NCI-H446 treated with DMSO at 0.1 percent for 48 hours (cell line): ENCODE measurements around the gene RPA3.
"Not testable (repeated sequence)": the region's sequence is repeated elsewhere in the genome, so short reads cannot be mapped to it uniquely, and the experiment has no call there.

ENCODE experiments used
- DNase-seq: peaks from one replicate; lab custom pipeline; 2025; lab: John Stamatoyannopoulos, UW

The RPA3 gene

DNA sequence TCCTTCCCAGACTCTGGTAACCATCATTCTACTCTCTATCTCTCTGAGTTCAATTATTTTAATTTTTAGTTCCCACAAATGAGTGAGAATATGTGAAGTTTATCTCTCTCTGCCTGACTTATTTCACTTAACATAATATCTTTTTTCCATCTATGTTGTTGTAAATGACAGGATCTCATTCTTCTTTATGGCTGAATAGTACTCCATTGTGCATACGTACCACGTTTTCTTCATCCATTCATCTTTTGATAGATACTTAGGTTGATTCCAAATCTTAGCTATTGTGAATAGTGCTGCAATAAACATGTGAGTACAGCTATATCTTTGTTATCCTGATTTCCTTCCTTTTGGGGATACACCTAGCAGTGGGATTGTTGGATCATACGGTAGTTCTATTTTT lies 23.9 kb downstream of the RPA3 start:
- DNase-seq: no peak

DNA sequence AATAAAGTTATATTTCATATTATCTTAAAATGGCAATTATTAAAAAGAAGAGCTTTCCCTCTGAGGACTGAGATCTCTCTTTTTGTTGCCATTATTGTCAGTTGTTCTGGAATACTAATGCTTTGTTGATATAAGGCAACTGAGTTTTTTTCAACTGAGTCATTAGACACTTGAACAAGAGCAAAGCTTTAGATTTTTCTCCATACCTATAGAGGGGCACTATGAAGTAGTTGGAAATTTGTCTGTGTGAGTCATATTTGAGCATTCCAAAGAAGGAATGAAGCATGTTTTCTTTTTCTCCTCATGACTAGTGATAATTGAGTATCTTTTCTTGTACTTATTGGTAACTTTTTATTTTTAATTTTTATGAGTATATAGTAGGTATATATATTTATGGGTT lies 24.5 kb downstream of the RPA3 start:
- DNase-seq: no peak

DNA sequence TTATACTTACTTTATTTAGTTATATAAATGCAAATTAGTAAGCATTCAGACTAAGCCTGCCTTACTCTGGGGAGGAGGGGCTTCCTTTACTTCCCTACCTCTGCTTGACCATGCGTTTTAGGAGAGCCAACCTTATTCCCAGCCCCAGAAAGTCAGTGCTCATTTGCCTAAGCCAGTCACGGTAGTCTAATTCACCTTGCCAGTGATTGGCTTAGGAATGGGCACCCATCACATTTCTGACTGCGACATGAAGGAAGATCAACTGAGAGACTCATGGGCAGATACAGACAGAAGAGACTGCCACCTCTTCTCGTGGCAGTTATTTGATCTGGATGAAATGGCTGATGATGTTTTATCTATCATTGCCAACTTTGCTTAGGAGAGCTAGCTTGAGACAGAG lies 29.5 kb downstream of the RPA3 start:
- DNase-seq: no peak

DNA sequence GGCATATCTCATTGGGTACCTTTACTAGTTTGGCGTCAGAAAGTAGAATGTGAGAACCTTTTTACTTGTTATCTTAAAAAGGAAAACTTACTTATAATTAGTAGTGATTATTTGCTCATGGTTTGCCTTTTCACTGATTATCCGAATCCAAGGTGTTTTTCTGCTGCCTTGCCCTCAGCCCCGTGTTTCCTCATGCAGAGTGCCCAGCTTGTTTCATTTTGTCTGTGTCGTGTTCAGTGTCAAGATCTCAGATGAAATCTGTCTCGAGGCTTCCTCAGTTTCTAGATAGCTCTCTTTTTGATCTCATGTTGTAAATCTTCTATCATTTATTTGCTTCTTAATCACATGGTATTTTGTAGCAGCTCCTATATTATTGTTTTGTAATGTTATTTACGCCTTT lies 30.1 kb downstream of the RPA3 start:
- DNase-seq: no peak

DNA sequence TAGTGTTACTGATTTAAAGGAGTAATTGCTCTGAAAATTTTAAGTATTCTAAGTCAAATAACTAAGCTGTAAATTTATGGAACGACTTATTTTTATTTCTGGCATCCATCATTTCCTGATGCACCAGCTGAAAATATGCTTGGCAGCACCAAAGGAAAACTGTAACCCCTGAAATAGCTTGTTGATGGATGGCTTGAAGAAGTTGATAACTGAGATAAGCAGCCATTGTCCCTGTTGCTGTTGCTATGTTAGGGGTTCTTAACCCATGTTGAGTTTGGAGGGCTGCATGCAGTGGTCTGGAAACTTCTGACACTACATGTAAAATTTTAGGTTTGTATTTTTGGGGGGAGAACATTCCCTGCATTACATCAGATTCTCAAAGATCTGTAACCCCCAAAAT lies 30.6 kb downstream of the RPA3 start:
- no peak for DNase-seq

DNA sequence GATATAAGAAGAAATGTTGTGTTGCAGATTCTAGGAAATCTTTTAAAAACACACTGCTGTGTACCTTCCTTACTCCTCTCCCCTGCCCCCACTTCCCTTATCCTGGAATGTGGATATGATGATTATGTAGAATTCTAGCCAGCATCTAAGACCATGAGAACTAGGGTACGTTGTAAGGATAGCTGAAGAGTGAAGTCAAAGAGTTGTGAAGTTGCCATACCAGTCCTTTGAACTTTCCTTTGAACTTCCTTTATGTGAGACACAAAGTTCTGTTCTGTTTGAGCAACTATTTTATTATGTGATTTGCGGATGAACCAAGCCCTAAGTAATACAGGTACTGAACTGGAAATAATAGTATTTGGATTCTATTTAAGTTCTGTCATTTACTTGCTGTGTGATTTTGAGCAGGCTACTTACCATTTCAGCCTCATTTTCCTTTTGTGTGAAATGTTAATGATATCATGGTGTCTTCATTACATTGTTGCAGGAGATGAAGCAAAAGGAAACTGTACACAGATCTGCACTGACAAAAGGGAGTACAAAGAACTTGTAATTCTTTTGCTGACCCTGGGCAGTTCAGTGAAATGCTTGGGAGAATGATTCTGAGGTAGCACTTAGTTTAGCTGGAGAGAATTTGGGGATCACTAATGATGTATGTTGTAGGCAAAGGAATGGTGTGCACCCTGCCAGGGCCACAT lies 31.4 kb downstream of the RPA3 start:
- DNase-seq: no peak

DNA sequence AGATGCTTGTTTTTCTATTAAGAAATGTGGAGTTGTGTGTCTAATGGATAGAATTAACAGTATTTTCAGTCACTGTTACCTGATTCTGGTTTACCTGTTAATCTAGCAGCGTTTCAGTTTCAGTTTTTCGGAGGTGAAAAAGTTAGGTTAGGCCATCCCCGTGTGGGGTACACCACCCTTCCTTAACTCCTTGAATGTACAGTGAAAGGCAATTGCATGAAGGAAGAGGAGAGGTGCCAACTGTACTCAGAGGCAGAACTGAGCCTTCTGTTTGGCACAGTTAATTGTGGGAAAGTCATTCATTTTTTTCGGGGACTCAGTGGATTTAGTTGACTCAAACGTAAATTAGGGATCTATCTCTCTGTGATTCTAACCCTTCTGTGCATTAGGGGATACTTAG lies 35.5 kb downstream of the RPA3 start:
- DNase-seq: peak; percentile 50

DNA sequence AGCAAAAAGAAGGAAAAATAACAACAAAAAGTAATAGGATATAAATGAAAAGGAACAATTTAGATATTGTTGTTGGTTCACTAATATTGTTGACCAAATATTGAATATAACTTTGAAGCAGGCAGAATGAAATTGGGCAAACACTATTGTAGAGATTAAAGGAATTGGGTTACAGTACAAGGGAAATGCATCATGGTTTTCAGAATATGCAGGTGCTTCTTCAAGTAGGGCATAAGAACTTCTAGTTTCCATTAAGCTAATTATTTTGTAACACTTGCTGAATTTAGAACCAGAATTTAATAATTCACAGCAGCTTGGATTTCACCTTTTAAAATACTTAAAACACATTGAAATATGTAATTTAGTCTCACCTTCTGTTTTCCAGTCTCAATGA lies 36.5 kb downstream of the RPA3 start:
- DNase-seq: no peak

DNA sequence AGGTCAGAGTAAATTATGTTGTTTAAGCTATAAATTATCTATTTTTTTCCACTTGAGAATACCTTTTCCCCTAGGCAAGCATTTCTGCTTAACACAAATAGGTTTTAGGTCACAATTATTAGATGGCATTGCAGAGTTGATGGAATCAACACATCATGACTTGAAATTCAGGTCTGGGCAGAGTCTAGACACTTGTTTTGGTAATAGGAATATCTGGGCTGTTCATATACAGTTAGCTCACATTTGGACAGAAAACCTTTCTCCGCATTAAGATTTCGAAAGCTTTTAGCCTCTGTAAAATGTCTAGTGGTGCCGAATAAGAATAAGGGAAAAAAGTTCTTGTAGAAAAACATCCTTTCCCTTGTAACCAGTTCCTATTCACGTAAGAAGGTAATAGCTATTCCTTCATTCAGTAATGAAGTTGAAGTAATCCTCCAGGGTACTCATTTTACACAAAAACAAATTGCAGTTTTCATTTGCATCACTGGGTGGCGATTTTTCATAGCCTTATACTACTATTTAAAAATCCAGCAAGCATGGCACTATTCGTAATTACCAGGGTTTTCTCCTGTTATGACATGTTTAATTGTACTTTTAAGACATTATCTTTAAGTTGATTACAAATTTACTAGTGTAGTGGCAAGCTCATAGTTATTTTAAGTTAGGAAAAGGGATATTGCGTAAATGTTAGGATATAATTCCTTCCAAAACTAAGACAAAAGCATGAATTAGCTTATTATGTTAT lies 37.0 kb downstream of the RPA3 start:
- peak; percentile 88 for DNase-seq

DNA sequence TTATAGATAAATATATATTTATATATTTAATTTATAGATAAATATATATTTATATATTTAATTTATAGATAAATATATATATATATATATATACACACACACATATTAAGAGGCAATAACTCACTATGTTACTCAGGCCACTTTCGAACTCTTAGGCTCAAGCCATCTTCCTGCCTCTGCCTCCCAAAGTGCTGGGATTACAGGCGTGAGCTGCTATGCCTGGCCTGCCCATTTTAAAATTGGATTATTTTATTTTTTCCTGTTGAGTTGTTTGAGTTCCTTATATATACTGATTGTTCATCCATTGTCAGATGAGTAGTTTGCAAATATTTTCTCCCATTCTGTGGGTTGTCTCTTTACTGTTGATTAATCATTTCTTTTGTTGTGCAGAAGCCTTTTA lies 38.8 kb downstream of the RPA3 start:
- not testable (repeated sequence) for DNase-seq

DNA sequence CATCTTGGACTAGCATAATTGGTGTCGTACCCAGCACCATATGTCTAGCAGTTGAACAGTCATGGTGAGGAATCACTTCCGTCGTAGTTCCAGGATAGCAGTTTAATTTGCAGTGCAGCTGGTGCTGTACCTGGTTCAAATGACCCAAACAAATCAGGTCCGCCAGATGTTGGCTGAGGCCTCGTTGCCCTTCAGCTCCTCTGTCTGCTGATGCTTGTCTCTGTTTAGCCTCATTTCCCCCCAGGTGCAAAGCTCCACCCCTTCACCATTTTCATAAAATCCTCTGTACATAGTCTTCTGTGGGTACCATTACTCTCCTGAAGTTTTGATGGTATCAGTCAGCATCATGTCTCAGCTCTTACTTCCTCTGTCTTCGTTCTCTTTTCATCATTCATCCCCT lies 42.7 kb downstream of the RPA3 start:
- DNase-seq: no peak

DNA sequence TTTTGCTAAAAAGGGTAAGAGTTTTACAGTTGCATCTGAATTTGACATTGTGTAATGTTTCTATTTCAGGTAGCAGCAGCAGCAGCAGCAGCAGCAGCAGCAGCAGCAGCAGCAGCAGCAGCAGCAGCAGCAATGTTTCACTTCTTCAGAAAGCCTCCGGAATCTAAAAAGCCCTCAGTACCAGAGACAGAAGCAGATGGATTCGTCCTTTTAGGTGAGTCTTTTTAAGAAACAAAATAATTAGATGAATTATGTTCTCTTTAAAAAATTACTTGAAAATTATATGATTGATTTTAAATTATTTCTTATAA lies 45.2 kb downstream of the RPA3 start:
- no peak for DNase-seq

DNA sequence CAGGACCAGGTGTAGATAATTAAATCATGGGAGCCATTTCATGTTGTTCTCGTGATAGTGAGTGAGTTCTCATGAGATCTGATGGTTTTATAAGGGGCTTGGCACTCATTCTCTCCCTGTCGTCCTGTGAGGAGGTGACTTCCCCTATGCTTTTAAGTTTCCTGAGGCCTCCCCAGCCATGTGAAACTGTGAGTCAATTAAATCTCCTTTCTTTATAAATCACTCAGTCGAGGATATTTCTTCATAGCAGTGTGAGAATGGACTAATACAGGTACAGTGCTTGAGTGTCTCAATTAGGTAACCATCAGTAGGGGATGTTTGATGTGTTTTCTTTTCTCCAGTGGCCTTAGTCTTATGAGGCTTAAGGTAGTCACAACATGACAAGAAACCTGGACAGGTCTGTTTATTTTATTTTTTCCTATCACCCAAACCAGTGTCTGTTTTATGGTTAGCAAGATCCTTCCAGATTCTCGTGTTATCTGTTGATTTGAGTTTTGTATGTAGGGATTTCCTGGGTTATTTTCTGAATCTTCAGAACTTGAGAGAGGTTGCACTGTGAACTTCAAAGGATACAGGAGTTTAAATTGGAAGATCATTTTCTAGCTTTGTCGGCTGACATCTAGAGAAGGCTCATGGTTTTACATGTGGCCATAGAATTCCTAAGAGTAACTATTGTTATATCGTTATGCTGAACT lies 45.7 kb downstream of the RPA3 start:
- DNase-seq: no peak

DNA sequence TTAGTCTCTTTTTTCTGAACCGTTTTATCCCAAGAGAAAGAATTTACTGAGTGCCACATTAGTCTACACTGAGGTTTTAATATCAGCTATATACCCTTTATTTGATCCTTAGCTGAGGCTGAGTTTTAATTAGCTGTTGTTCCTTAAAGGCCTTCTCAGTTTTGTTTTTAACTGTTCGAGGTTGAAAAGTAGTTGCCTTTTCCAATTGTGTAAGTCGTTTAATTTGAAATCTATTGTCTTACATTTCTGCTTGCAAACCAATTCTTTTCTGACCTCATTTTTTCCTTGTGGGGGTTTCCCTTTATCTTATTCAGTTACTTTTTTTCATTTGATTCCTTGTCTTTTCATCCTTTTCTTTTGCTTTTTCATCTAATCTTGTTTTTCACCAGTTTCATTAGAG lies 47.0 kb downstream of the RPA3 start:
- no peak for DNase-seq

DNA sequence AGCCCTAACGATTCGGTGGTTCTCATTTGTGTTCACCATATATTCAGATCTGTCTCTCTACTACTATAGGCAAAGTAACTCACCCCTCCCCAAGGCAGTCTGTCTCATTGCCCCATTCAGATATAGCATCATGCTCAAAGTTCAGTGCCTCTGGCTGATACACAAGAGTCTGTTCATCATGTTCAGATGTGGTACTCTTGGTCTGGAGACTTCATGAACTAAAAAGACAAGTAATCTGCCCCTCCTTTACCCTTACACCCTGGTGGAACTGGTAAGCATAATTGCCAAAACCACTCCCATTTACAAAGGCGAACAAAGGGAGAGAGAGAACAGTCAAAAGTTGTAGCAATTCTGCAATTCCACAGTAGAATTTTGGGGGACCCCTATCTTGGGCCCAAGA lies 47.9 kb downstream of the RPA3 start:
- DNase-seq: no peak

DNA sequence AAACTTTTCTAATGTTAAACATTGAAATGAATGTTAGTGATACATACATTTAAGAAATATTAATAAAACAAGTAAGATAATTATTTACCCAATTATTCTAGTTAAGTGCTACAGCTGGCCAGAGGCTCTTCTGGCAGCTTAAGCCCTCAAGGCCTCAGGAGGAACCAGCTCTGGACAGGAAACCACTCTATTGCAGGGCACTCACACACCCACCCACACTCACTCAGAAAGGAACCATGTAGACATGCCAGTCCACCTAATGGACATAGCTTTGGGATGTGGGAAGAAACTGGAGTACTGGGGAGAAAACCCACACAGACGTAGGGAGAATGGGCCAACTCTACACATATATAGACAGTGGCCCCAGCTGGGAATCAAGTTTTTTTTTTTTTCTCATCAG lies 49.7 kb downstream of the RPA3 start:
- no peak for DNase-seq

DNA sequence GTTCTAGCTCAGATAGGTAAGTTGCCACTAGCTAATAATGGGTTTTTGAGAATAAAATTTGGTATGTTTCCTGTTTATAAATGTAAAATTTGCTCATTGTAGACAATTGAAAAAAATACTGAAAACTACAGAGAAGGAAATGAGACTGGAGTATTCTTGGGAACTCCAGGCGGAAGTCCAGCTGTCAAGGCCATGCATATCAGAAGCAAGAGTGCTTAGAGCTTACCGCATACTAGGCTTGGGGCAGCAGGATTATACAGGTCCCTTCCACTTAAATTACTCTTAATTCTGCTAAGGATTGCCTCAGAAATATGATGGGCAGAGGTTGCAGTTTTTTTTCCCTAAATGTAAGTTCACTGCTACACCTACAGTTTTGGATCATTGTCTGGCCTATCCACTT lies 51.2 kb downstream of the RPA3 start:
- no peak for DNase-seq

DNA sequence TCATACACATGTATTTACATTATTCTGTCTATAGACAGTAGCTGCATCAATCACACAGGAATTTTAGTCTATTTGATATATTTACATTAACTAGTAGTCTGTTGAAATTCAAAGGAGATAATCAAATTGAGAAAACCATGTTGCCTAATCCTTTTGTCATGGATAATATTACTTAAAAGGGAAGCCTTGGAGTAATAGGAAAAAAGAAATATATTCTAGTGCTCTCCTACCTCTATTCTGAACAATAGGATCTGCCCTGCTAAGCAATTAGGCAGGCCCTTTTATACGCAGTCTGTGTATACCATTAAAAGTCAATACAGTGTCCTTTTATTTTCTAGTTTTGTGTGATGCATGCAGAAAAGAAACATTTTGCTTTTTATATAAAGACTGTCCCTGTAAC lies 53.4 kb downstream of the RPA3 start:
- no peak for DNase-seq

DNA sequence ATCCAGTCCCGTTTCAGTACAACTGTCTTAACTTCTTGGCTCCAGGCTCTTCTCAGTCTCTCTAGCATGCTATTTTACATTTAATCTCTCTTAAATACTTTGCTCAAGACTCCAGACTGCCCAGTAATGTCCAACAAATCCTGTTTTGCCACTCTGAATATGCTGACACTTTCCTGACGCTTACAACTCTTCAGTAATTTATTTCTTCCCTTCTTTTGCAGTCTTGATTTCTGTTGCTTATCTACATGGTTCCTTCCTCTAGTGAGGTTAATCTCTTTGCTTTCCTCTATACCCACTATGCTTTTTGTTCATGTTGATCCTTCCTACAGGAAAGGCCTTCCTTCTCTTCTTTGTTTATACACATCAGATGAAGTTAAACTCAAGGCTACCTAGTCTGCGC lies 54.1 kb downstream of the RPA3 start:
- DNase-seq: no peak

DNA sequence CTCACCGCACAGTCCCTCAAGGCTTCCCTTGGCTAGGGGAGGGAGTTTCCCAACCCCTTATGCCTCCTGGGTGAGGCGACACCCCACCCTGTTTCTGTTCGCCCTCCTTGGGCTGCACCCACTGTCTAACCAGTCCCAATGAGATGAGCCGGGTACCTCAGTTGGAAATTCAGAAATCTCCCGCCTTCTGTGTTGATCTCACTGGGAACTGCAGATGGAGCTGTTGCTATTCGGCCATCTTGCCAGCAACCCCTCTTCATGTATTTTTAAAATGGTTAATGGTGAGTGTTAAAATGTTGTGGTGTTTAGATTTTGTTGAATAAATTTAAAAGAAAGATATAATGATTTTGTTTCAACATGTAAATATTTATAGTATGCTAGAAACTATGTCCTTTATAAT lies 55.9 kb downstream of the RPA3 start:
- no peak for DNase-seq

DNA sequence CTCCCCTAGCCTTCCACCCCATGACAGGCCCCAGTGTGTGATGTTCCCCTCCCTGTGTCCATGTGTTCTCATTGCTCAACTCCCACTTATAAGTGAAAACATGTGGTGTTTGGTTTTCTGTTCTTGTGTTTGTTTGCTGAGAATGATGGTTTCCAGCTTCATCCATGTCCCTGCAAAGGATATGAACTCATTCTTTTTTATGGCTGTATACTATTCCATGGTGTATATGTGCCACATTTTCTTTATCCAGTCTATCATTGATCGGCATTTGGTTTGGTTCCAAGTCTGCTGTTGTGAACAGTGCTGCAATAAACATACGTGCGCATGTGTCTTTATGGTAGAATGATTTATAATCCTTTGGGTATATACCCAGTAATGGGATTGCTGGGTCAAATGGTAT lies 61.9 kb downstream of the RPA3 start:
- DNase-seq: not testable (repeated sequence)

DNA sequence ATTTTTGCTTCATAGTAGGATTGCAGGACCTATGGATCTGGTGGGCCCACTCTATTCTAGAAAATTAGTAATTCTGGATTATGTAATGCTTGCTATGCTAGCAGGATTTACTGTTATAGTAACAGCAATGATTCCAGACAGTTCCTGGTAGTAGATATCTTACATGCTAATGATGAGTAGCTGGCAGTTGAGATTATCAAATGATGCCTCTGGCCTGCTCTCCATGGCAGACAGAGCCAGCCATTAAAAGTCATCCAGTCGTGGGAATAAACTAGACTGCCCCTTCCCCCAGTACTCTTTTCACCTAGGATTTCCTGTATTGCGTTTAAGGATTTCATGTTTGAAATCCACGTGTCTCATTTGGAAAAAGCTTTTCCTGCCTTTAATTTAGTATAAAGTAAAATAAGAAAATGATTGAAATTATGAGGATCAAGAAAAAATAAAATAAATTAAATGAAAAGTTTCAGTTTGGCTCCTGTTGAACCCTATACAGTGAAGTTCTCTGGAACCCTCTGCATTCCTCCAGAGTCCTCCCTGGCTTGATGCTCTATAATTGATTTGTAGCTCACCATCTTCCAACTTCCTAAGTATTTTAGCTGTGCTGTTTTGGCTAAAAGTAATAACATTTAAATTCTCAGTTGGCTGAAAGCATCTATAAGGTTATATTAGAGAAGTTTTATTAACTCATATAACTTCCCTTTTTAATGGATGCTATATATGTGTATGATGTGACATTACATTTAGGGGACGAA lies 63.3 kb downstream of the RPA3 start:
- DNase-seq: no peak
